Natural killer cell (primary cell): Measurements from ENCODE around the gene NDST3. TPM values are rescaled to one million over a fixed set of nuclear protein-coding genes. Genes with fewer than 3 reads are reported as not detected.

Experiments used
- ATAC-seq, 3 donors: fragments of 150-1000 bp in 2 of 3; fragments of 200-7000 bp in 1 of 3; cut with Tn5 transposase; 1 replicate in 1 of 3; 2 replicates in 2 of 3; pipeline ENCODE4 v1.10.0; 2021; ENCODE audit warnings: mild to moderate bottlenecking in 2 of 3, moderate library complexity in 2 of 3
- DNase-seq, 2 donors: peaks; one replicate each; pipeline versions ENCODE4 v3.0.0 to v3.0.0-alpha.2; 2013 to 2021; ENCODE audit warnings: mixed read lengths in 1 of 2
- H3K27ac ChIP-seq: one replicate; pipeline ENCODE4 v1.5.1; 2013; ENCODE audit warnings: mild to moderate bottlenecking, low read length
- H3K27me3 ChIP-seq: one replicate; pipeline ENCODE4 v1.6.1; 2013; ENCODE audit warnings: low read length; ENCODE audit not compliant: control insufficient read depth, insufficient read depth
- H3K36me3 ChIP-seq: one replicate; pipeline ENCODE4 v1.6.1; 2013; ENCODE audit warnings: low read length; ENCODE audit not compliant: control insufficient read depth, insufficient read depth
- H3K4me1 ChIP-seq: one replicate; pipeline ENCODE4 v1.6.1; 2013; ENCODE audit warnings: low read length; ENCODE audit not compliant: control insufficient read depth, insufficient read depth
- H3K4me3 ChIP-seq: one replicate; pipeline ENCODE4 v1.5.1; 2013; ENCODE audit warnings: low read length
- H3K9me3 ChIP-seq: one replicate; pipeline ENCODE4 v1.6.1; 2013; ENCODE audit warnings: low read length; ENCODE audit not compliant: control insufficient read depth, insufficient read depth
- H3K27ac Mint-ChIP-seq, 2 donors: one replicate each; pipeline ENCODE4 v1.8.0; 2022; ENCODE audit warnings: mild to moderate bottlenecking in 2 of 2, mixed read lengths in 2 of 2, moderate library complexity in 1 of 2
- H3K27me3 Mint-ChIP-seq, 2 donors: one replicate each; pipeline ENCODE4 v1.8.0; 2022; ENCODE audit warnings: low read depth in 2 of 2, mixed read lengths in 2 of 2
- H3K36me3 Mint-ChIP-seq: one replicate; pipeline ENCODE4 v1.8.0; 2022; ENCODE audit warnings: mixed read lengths
- H3K4me1 Mint-ChIP-seq, 2 donors: one replicate each; pipeline ENCODE4 v1.8.0; 2022; ENCODE audit warnings: mixed read lengths in 2 of 2
- H3K4me3 Mint-ChIP-seq: one replicate; pipeline ENCODE4 v1.8.0; 2022; ENCODE audit warnings: mild to moderate bottlenecking, moderate library complexity, mixed read lengths
- H3K9me3 Mint-ChIP-seq, 2 donors: one replicate each; pipeline ENCODE4 v1.8.0; 2022; ENCODE audit warnings: mixed read lengths in 2 of 2
- CTCF ChIP-seq: fragments of 200-600 bp; IDR thresholded peaks from one replicate; pipeline ENCODE4 v1.8.0; 2022; ENCODE audit warnings: antibody characterized with exemption
- WGBS: methylation state at CpG from one replicate; pipeline ENCODE4 v1.1.7; 2013; ENCODE audit warnings: missing lambda C conversion rate; ENCODE audit not compliant: insufficient coverage; 5-methylcytosine and 5-hydroxymethylcytosine counted together
- intact Hi-C: fragments of 100-400 bp; cut with micrococcal nuclease; formaldehyde crosslinking; loops from one replicate; pipeline ENCODE4 v1.14.2; 2022
- total RNA-seq, 4 donors: library from RNA; stranded (reverse); fragments of 120-200 nt in 1 of 4; gene quantifications; one replicate each; pipeline versions ENCODE4 v1.2.3 to v1.2.4, GENCODE V29; 2013 to 2022

NDST3 gene
- total RNA-seq, 3 donors from 2014 or later (not counting 1 experiment from before 2014, with no cell fraction given), result not detected

DNA sequence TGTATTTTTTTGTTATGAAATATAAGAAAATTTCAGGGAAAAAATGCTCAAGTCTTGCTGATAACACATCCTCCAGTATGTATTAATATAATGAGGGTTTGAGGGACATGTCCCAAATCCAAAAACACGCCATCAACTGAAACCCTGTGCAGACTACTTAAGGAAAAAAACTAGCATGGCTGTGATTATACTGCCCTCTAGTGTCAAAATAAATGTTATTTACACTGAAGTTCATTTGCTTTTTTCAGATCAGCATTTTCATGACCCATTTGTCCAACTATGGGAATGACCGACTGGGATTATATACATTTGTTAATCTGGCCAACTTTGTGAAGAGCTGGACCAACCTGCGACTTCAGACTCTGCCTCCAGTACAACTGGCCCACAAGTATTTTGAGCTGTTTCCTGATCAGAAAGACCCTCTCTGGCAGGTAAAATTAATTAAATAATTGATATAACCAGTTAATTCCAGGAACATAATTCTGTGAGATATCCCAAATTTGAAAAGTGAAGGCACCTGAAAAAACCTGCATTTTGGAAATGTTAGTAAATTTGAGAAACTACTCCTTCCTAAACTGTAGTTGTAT is 190.1 kb downstream of the NDST3 start:
- H3K27ac Mint-ChIP-seq, result no peak overlapping the region
- intact Hi-C loops, result no loop called here
- no peaks in the 10 kb centered on the region for H3K9me3 Mint-ChIP-seq
- WGBS, result 37% methylated on average over 3 of the region's 3 CpGs
- ATAC-seq (no peak), DNase-seq (peak in 1 of 2 donors; percentile 48)
- no peak overlapping the region for H3K27ac ChIP-seq
- H3K27me3 Mint-ChIP-seq, result no peaks in the 10 kb centered on the region
- H3K9me3 ChIP-seq, result no peaks in the 10 kb centered on the region
- no peak overlapping the region for H3K4me3 Mint-ChIP-seq
- no peak overlapping the region for H3K4me3 ChIP-seq
- no peaks in the 10 kb centered on the region for H3K27me3 ChIP-seq
- H3K4me1 ChIP-seq, result no peaks in the 10 kb centered on the region
- no peaks in the 10 kb centered on the region for H3K36me3 ChIP-seq
- TF ChIP-seq CTCF, result peak; percentile 70
- no peaks in the 10 kb centered on the region for H3K4me1 Mint-ChIP-seq
- no peaks in the 10 kb centered on the region for H3K36me3 Mint-ChIP-seq

DNA sequence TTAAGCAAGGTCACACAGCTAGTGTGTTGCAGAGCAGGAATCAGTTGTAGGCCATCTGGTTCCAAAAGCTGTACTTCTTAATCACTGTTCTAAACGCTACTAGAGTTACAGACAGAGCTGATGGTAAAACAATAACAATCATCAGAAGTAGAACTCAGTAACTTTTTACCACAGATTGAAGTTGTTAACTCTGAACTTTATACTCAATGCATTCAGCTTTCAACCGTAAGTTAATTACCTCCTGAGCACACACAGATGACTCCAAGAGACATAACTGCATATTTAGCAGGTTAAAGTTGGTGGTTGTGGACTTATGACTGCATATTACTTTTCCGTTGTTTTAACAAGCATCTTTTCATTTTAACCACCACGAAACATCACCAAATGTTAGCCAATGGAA is 191.2 kb downstream of the NDST3 start:
- intact Hi-C loops, result no loop called here
- H3K4me3 Mint-ChIP-seq, result no peak overlapping the region
- no peak for ATAC-seq

DNA sequence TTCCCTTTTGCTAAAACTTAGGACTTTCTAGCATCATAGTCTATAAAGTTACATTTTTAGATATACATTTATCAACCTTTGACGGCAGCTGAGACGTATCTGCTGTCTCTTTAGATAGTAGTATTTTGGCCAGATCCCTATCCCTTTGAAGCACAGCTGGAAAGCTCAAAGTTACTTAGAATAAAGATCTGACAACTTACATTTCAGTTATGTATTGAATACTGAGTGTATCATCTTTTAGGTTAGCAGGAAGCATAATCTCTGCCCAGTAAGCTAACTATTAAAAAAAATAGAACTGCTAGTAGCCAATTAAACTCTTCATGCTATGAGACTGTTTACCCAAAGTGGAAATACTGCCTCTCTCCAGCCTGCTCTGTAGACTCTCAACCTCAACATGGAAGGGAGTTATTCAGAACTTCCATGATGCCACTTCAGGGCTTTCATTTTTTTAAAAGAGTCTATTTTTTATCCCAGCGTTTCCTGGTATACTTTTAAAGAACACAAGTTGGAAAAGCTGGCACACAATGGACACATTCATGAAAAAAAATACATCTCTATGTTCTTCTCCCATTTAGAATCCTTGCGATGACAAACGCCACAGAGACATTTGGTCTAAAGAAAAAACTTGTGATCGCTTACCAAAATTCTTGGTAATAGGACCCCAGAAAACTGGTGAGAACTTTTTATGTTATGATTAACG is 192.2 kb downstream of the NDST3 start:
- Histone ChIP-seq H3K27ac (no peak overlapping the region), H3K9me3 (no peaks in the 10 kb centered on the region), H3K4me1 (no peaks in the 10 kb centered on the region), H3K4me3 (no peak overlapping the region), H3K36me3 (no peaks in the 10 kb centered on the region), H3K27me3 (no peaks in the 10 kb centered on the region)
- intact Hi-C loops, result no loop called here
- Mint-ChIP-seq H3K9me3 (no peaks in the 10 kb centered on the region), H3K4me3 (no peak overlapping the region), H3K36me3 (no peaks in the 10 kb centered on the region), H3K27me3 (no peaks in the 10 kb centered on the region), H3K4me1 (no peaks in the 10 kb centered on the region), H3K27ac (no peak overlapping the region)
- 86% methylated on average over 4 of the region's 7 CpGs for WGBS
- TF ChIP-seq CTCF, result no peak
- no peak for ATAC-seq
- no peak for DNase-seq

More for the DNA sequence above, 191.2 kb downstream of the NDST3 start:
- WGBS, result 88% methylated on average over 3 of the region's 4 CpGs
- H3K4me1 ChIP-seq, result no peaks in the 10 kb centered on the region
- H3K27ac ChIP-seq, result no peak overlapping the region
- no peaks in the 10 kb centered on the region for H3K27me3 ChIP-seq
- no peaks in the 10 kb centered on the region for H3K27me3 Mint-ChIP-seq
- DNase-seq, result no peak
- H3K4me3 ChIP-seq, result no peak overlapping the region
- no peaks in the 10 kb centered on the region for H3K36me3 ChIP-seq
- H3K4me1 Mint-ChIP-seq, result no peaks in the 10 kb centered on the region
- H3K36me3 Mint-ChIP-seq, result no peaks in the 10 kb centered on the region
- no peaks in the 10 kb centered on the region for H3K9me3 Mint-ChIP-seq
- no peak overlapping the region for H3K27ac Mint-ChIP-seq
- TF ChIP-seq CTCF, result no peak
- no peaks in the 10 kb centered on the region for H3K9me3 ChIP-seq
